ENCODE data around the gene NDEL1.

Gene NDEL1

GRCh38 chr17:8499171-8499570 lies 63.5 kb downstream of the NDEL1 start:
- Histone ChIP-seq H3K4me3 (no peak overlapping the region), H3K27ac (no peak overlapping the region), H3K36me3 (ENCODE audit: insufficient read depth, low read length) (peaks cover 59% of the 10 kb centered on the region), H3K9ac (ENCODE audit: insufficient read length) (no peak overlapping the region), H3K9me3 (ENCODE audit: low read depth, low read length) (no peaks in the 10 kb centered on the region)
- TF ChIP-seq FOXP2 (optimal IDR thresholded peaks at IDR 0.05; ENCODE audit: control extremely low read depth, extremely low read length, insufficient read depth) (no peak), EZH2 (IDR thresholded peaks at IDR 0.05) (no peak), POLR2AphosphoS5 (IDR thresholded peaks at IDR 0.05; ENCODE audit: borderline replicate concordance, low read depth, low read length) (no peak)
- no peak for DNase-seq (ENCODE audit: low read depth, low spot score)

GRCh38 chr17:8499614-8500013 lies 63.9 kb downstream of the NDEL1 start:
- H3K4me3 ChIP-seq = no peak overlapping the region
- H3K9ac ChIP-seq (ENCODE audit: insufficient read length) = no peak overlapping the region
- H3K27ac ChIP-seq = no peak overlapping the region
- peaks cover 57% of the 10 kb centered on the region for H3K36me3 ChIP-seq (ENCODE audit: insufficient read depth, low read length)
- H3K9me3 ChIP-seq (ENCODE audit: low read depth, low read length) = no peaks in the 10 kb centered on the region
- DNase-seq (ENCODE audit: low read depth, low spot score) = no peak
- TF ChIP-seq POLR2AphosphoS5 (IDR thresholded peaks at IDR 0.05; ENCODE audit: borderline replicate concordance, low read depth, low read length) = no peak
- no peak for TF ChIP-seq EZH2 (IDR thresholded peaks at IDR 0.05)
- TF ChIP-seq FOXP2 (optimal IDR thresholded peaks at IDR 0.05; ENCODE audit: control extremely low read depth, extremely low read length, insufficient read depth) = no peak

GRCh38 chr17:8500609-8501008 lies 64.9 kb downstream of the NDEL1 start:
- peaks cover 59% of the 10 kb centered on the region for H3K36me3 ChIP-seq (ENCODE audit: insufficient read depth, low read length)

GRCh38 chr17:8502126-8502525 lies 66.4 kb downstream of the NDEL1 start:
- H3K9me3 ChIP-seq (ENCODE audit: low read depth, low read length) = no peaks in the 10 kb centered on the region
- no peak overlapping the region for H3K4me3 ChIP-seq
- peaks cover 63% of the 10 kb centered on the region for H3K36me3 ChIP-seq (ENCODE audit: insufficient read depth, low read length)
- DNase-seq (ENCODE audit: low read depth, low spot score) = no peak
- H3K9ac ChIP-seq (ENCODE audit: insufficient read length) = no peak overlapping the region
- no peak overlapping the region for H3K27ac ChIP-seq
- TF ChIP-seq FOXP2 (optimal IDR thresholded peaks at IDR 0.05; ENCODE audit: control extremely low read depth, extremely low read length, insufficient read depth) = no peak
- TF ChIP-seq EZH2 (IDR thresholded peaks at IDR 0.05) = no peak
- no peak for TF ChIP-seq POLR2AphosphoS5 (IDR thresholded peaks at IDR 0.05; ENCODE audit: borderline replicate concordance, low read depth, low read length)

More at GRCh38 chr17:8500609-8501008, 64.9 kb downstream of the NDEL1 start:
- no peak overlapping the region for H3K4me3 ChIP-seq
- no peak for TF ChIP-seq POLR2AphosphoS5 (IDR thresholded peaks at IDR 0.05; ENCODE audit: borderline replicate concordance, low read depth, low read length)
- no peak for TF ChIP-seq FOXP2 (optimal IDR thresholded peaks at IDR 0.05; ENCODE audit: control extremely low read depth, extremely low read length, insufficient read depth)
- no peak for TF ChIP-seq EZH2 (IDR thresholded peaks at IDR 0.05)
- H3K9me3 ChIP-seq (ENCODE audit: low read depth, low read length) = no peaks in the 10 kb centered on the region
- no peak overlapping the region for H3K27ac ChIP-seq
- no peak for DNase-seq (ENCODE audit: low read depth, low spot score)
- no peak overlapping the region for H3K9ac ChIP-seq (ENCODE audit: insufficient read length)

- DNase-seq (ENCODE audit: low read depth, low spot score) = no peak
- TF ChIP-seq EZH2 (IDR thresholded peaks at IDR 0.05) = no peak
- TF ChIP-seq FOXP2 (optimal IDR thresholded peaks at IDR 0.05; ENCODE audit: control extremely low read depth, extremely low read length, insufficient read depth) = no peak
- TF ChIP-seq POLR2AphosphoS5 (IDR thresholded peaks at IDR 0.05; ENCODE audit: borderline replicate concordance, low read depth, low read length) = no peak
- peaks cover 66% of the 10 kb centered on the region for H3K36me3 ChIP-seq (ENCODE audit: insufficient read depth, low read length)
Measured at GRCh38 chr17:8503368-8503767, 67.7 kb downstream of the NDEL1 start.

GRCh38 chr17:8503807-8504206 lies 68.1 kb downstream of the NDEL1 start:
- TF ChIP-seq FOXP2 (optimal IDR thresholded peaks at IDR 0.05; ENCODE audit: control extremely low read depth, extremely low read length, insufficient read depth) (no peak), POLR2AphosphoS5 (IDR thresholded peaks at IDR 0.05; ENCODE audit: borderline replicate concordance, low read depth, low read length) (no peak), EZH2 (IDR thresholded peaks at IDR 0.05) (no peak)
- peaks cover 68% of the 10 kb centered on the region for H3K36me3 ChIP-seq (ENCODE audit: insufficient read depth, low read length)
- no peak for DNase-seq (ENCODE audit: low read depth, low spot score)

More at GRCh38 chr17:8503368-8503767, 67.7 kb downstream of the NDEL1 start:
- H3K9me3 ChIP-seq (ENCODE audit: low read depth, low read length) = no peaks in the 10 kb centered on the region
- no peak overlapping the region for H3K27ac ChIP-seq
- no peak overlapping the region for H3K9ac ChIP-seq (ENCODE audit: insufficient read length)
- no peak overlapping the region for H3K4me3 ChIP-seq

GRCh38 chr17:8504460-8505207 lies 69.0 kb downstream of the NDEL1 start:
- no peak for DNase-seq (ENCODE audit: low read depth, low spot score)
- no peak overlapping the region for H3K27ac ChIP-seq
- TF ChIP-seq POLR2AphosphoS5 (IDR thresholded peaks at IDR 0.05; ENCODE audit: borderline replicate concordance, low read depth, low read length) (no peak), EZH2 (IDR thresholded peaks at IDR 0.05) (no peak)
- H3K36me3 ChIP-seq (ENCODE audit: insufficient read depth, low read length) = peaks cover 68% of the 10 kb centered on the region
- no peak overlapping the region for H3K4me3 ChIP-seq
- no peaks in the 10 kb centered on the region for H3K9me3 ChIP-seq (ENCODE audit: low read depth, low read length)
- H3K9ac ChIP-seq (ENCODE audit: insufficient read length) = no peak overlapping the region

More at GRCh38 chr17:8503807-8504206, 68.1 kb downstream of the NDEL1 start:
- Histone ChIP-seq H3K27ac (no peak overlapping the region), H3K9me3 (ENCODE audit: low read depth, low read length) (no peaks in the 10 kb centered on the region), H3K4me3 (no peak overlapping the region), H3K9ac (ENCODE audit: insufficient read length) (no peak overlapping the region)

GRCh38 chr17:8506145-8506544 lies 70.5 kb downstream of the NDEL1 start:
- Histone ChIP-seq H3K27ac (no peak overlapping the region), H3K9ac (ENCODE audit: insufficient read length) (no peak overlapping the region), H3K9me3 (ENCODE audit: low read depth, low read length) (no peaks in the 10 kb centered on the region), H3K4me3 (no peak overlapping the region), H3K36me3 (ENCODE audit: insufficient read depth, low read length) (peaks cover 64% of the 10 kb centered on the region)
- TF ChIP-seq FOXP2 (optimal IDR thresholded peaks at IDR 0.05; ENCODE audit: control extremely low read depth, extremely low read length, insufficient read depth) = no peak
- TF ChIP-seq EZH2 (IDR thresholded peaks at IDR 0.05) = no peak
- TF ChIP-seq POLR2AphosphoS5 (IDR thresholded peaks at IDR 0.05; ENCODE audit: borderline replicate concordance, low read depth, low read length) = no peak
- no peak for DNase-seq (ENCODE audit: low read depth, low spot score)

Measured in SK-N-MC (cell line).